ENCODE data around the gene OR2AP1.
"Not testable (repeated sequence)": the region's sequence is repeated elsewhere in the genome, so short reads cannot be mapped to it uniquely, and the experiment has no call there.

- not testable (repeated sequence) for TF ChIP-seq CTCF (conservative IDR thresholded peaks at IDR 0.05 in 1 of 2, IDR thresholded peaks at IDR 0.05 in 1 of 2; ENCODE audit: low read depth in 1 of 2, low read length in 2 of 2); EZH2 (IDR thresholded peaks at IDR 0.05; ENCODE audit: low read length, missing control alignments)
These were observed 2.2 kb upstream of the OR2AP1 start for GRCh38 chr12:55570060-55570459.
